GM13976 (cell line): ENCODE results near the gene EXOC1.

ENCODE experiments used
- DNase-seq: peaks from one replicate; pipeline ENCODE4 v3.0.0; 2012; ENCODE audit warnings: low spot score
- in situ Hi-C: fragments of 300-500 bp; cut with MboI; formaldehyde crosslinking; loops from one replicate; pipeline ENCODE4 v1.12.0; 2022; ENCODE audit warnings: low sequenced_read_pairs, mixed read lengths, inconsistent platforms; ENCODE audit not compliant: unreplicated experiment
- TF ChIP-seq, protein P1 (sequence below): IDR thresholded peaks from 2 replicates; pipeline ENCODE4 v1.5.1; 2012; ENCODE audit warnings: borderline replicate concordance, mild to moderate bottlenecking; ENCODE audit not compliant: insufficient read depth; ENCODE audit errors: extremely low read depth, missing control alignments, control extremely low read depth

Gene EXOC1

GRCh38 chr4:55853484-55854046, at the start of gene EXOC1:
Gene EXOC1 (plus strand): TSS chr4:55853648. CDS start chr4:55858324, 4,676 bp downstream.
- in situ Hi-C loops: no loop called here
- TF ChIP-seq, protein P1, sequence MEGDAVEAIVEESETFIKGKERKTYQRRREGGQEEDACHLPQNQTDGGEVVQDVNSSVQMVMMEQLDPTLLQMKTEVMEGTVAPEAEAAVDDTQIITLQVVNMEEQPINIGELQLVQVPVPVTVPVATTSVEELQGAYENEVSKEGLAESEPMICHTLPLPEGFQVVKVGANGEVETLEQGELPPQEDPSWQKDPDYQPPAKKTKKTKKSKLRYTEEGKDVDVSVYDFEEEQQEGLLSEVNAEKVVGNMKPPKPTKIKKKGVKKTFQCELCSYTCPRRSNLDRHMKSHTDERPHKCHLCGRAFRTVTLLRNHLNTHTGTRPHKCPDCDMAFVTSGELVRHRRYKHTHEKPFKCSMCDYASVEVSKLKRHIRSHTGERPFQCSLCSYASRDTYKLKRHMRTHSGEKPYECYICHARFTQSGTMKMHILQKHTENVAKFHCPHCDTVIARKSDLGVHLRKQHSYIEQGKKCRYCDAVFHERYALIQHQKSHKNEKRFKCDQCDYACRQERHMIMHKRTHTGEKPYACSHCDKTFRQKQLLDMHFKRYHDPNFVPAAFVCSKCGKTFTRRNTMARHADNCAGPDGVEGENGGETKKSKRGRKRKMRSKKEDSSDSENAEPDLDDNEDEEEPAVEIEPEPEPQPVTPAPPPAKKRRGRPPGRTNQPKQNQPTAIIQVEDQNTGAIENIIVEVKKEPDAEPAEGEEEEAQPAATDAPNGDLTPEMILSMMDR: no peak
- DNase-seq: peak; percentile 95

DNA sequence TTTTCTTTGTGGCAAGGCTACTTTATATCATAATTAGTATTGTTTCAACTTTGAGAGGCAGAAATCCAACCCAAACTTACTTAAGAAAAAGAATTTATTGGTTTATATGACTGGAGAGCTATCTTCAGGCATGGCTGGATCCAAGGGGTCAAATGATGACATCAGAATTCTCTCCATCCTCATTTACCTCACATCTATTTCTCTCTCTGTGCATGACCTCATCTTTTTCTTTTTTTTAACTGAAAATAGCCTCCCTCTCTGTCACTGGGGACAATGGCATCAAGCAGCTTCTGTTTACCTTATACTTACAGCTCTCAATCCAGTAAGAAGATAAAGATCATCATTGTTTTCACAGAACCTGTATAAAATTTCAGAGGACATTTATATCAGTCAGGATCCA, 45.9 kb upstream of the EXOC1 start:
- DNase-seq: no peak
- TF ChIP-seq, protein P1: no peak
- in situ Hi-C loops: no loop called here

DNA sequence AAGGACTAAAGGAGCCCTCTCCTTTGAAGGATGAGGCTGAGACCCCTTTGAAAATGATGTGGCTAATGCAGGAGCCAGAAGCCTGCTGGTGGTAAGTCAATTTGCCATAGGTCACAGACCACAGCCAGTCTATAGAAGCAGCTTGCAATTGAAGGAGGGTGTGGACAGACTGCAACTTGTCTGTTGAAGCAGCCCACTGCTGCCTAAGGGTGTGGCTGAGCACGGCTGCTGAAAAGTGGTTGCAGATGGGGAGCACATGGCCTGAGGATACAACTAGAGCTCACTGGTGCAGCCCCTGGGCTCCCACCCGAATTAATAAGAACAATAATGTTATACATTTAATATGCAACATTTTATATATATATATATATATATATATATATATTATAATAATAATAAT, 45.3 kb upstream of the EXOC1 start:
- DNase-seq: no peak
- TF ChIP-seq, protein P1: no peak
- in situ Hi-C loops: no loop called here

DNA sequence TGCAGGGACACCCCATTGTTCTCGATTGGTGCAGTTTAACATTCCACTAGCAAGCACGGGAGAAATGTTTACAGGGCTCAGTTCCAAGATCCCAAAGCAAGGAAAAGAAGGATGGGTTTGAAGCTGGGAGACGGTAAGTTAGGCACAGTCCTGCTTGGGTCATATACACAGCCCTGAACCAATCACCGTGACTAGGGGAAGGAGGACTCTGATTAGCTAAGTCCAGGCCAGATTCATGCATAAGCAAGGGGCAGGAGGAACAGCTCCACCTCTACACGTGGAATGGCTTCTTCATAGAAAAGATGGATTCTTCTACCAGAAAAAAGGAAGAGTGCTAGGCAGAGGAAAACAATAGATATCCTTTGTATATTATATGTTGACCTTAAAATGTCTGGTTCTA, 44.8 kb upstream of the EXOC1 start:
- no peak for DNase-seq
- in situ Hi-C loops: no loop called here
- TF ChIP-seq, protein P1: no peak

DNA sequence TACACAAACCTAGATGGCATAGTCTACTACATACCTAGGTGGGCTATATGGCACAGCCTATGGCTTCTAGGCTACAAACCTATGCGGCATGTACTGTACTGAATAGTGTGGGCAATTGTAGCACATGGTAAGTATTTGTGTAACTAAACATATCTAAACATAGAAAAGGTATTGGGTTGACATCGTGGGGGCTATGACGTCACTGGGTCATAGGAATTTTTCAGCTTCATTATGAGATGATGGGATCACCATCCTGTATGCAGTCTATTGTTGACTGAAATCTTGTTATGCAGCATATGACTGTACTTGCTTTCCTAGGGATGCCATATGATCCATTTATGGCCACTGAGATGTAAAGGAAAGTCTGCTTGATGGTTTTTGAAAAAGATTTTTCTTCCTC, 35.8 kb upstream of the EXOC1 start:
- DNase-seq: no peak
- TF ChIP-seq, protein P1: no peak
- in situ Hi-C loops: no loop called here

DNA sequence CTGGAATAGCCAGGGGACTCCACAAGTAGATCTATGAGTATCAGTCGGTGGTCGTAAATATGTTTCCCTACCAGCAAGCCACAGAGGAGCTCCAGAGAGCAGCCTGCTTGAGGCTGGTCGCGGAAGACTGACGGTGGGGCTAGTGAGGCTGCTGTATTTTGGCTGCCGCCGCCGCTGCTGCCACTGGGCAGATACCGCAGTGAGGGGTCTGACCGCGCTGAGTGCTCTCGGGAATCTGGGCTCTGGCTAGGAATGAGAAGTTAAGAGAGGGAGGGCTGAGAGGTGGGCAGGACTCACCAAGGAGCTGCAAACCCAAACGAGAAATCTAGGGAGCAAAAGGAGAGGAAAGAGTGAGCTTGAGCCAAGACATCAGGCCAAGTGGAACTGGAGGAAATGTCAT, 33.8 kb upstream of the EXOC1 start, which contains the start of gene EXOC1L:
Gene EXOC1L, plus strand, starts transcription at position 157 of the 400 bp plus-strand sequence. Its CDS starts 237 bp downstream, at position 394.
- DNase-seq: no peak
- in situ Hi-C loops: no loop called here
- TF ChIP-seq, protein P1: no peak
